ENCODE results near the gene DMPK. TPM values are rescaled to one million over a fixed set of nuclear protein-coding genes. Genes with fewer than 3 reads are reported as not detected.
A peak's percentile ranks its signal among the peaks of the same experiment; 100 is the strongest.

DMPK gene
- total RNA-seq, 2 experiments from 2014 or later: 14.9 to 34.7 TPM

DNA sequence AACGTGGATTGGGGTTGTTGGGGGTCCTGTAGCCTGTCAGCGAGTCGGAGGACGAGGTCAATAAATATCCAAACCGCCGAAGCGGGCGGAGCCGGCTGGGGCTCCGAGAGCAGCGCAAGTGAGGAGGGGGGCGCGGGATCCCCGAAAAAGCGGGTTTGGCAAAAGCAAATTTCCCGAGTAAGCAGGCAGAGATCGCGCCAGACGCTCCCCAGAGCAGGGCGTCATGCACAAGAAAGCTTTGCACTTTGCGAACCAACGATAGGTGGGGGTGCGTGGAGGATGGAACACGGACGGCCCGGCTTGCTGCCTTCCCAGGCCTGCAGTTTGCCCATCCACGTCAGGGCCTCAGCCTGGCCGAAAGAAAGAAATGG, 12.5 kb downstream of the DMPK start:
- peak; percentile 70 for DNase-seq (ENCODE audit: low spot score)
- intact Hi-C loops (cut with micrococcal nuclease; ENCODE audit: unreplicated experiment): loop anchor here (1.0 to 5.0 kb wide), 4 partner anchors 9 to 78 kb away; partner anchors contain the start of genes QPCTL and SNRPD2
- Histone ChIP-seq H3K9me3 (ENCODE audit: low read length) (no peaks in the 10 kb centered on the region), H3K9me2 (ENCODE audit: insufficient read depth, low read length) (no peaks in the 10 kb centered on the region), H3K36me3 (ENCODE audit: insufficient read depth, low read length) (no peaks in the 10 kb centered on the region), H3K4me3 (ENCODE audit: low read depth, low read length, poor library complexity, severe bottlenecking) (peak overlapping the region; percentile 71), H3K4me1 (ENCODE audit: insufficient read depth, low read length, poor library complexity, severe bottlenecking) (peaks cover 33% of the 10 kb centered on the region), H3K4me2 (ENCODE audit: low read length) (peak overlapping the region; percentile 91), H3K79me2 (ENCODE audit: insufficient read depth, low read depth, low read length) (no peaks in the 10 kb centered on the region), H2AFZ (ENCODE audit: low read length) (peak overlapping the region; percentile 17; the same call in 1 of the 2 replicates), H4K20me1 (ENCODE audit: insufficient read depth, low read length) (no peaks in the 10 kb centered on the region), H3K27ac (ENCODE audit: low read depth, low read length, poor library complexity, severe bottlenecking) (peak overlapping the region; percentile 71)
- TF ChIP-seq, protein P1, sequence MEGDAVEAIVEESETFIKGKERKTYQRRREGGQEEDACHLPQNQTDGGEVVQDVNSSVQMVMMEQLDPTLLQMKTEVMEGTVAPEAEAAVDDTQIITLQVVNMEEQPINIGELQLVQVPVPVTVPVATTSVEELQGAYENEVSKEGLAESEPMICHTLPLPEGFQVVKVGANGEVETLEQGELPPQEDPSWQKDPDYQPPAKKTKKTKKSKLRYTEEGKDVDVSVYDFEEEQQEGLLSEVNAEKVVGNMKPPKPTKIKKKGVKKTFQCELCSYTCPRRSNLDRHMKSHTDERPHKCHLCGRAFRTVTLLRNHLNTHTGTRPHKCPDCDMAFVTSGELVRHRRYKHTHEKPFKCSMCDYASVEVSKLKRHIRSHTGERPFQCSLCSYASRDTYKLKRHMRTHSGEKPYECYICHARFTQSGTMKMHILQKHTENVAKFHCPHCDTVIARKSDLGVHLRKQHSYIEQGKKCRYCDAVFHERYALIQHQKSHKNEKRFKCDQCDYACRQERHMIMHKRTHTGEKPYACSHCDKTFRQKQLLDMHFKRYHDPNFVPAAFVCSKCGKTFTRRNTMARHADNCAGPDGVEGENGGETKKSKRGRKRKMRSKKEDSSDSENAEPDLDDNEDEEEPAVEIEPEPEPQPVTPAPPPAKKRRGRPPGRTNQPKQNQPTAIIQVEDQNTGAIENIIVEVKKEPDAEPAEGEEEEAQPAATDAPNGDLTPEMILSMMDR (conservative IDR thresholded peaks at IDR 0.05; ENCODE audit: low read length): no peak
- no peak for TF ChIP-seq EZH2phosphoT487 (IDR thresholded peaks at IDR 0.05; ENCODE audit: borderline replicate concordance, low read depth, low read length)
- BruUV-seq (replicated peaks): no TSS peak
- POLR2A ChIA-PET: interaction anchor here (0.7 to 1.3 kb wide), 5 partner anchors 49 to 194 kb away, joined by 3 to 4 read pairs (median 4); partner anchors contain the start of gene SYMPK
- CTCF ChIA-PET (ENCODE audit: unreplicated experiment): interaction anchor here (0.6 to 1.3 kb wide), 4 partner anchors 30 to 434 kb away, joined by 3 to 5 read pairs (median 4); no protein-coding TSS in a partner anchor

DNA sequence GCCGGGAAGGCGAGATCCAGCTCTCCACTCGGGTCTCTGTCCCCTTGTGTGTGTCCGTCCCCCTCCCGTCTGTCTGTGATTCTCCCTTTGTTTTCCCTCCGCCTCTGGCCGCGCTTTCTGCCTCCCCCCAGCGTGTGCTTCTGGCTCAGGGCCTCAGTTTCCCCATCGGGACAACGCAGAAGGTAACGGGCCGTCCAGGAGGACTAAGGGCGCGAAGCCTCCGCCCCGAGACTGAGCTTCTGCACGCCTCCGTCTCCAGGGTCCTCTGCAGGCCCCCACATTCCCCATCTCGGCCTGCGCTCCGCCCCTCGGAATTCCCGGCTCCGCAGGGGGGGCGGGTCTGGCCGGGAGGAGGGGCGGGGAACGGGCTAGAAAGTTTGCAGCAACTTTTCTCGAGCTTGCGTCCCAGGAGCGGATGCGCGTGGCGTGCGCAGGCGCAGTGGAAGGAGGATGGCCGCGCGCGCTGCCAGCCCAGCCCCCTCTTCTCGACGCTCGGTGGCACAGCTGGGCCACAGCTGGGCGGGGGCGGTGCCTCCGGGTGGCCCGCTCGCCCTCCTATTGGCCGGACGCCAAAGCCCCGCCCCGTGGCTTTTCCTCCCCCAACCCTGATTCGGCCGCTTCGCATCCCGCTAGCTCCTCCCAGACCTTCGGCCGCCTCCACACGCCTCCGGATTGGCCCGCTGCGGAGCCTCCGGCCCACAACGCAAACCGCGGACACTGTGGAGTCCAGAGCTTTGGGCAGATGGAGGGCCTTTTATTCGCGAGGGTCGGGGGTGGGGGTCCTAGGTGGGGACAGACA, 13.1 kb downstream of the DMPK start, which contains the start of gene SIX5:
Gene SIX5 (minus strand): TSS at position 269 of the 799 bp plus-strand sequence. CDS start 408 bp downstream, outside the sequence.
- ChIA-PET POLR2A (interaction anchor here (0.5 to 1.3 kb wide), 8 partner anchors 34 to 206 kb away, joined by 3 to 4 read pairs (median 3); partner anchors contain the start of gene SYMPK), CTCF (ENCODE audit: unreplicated experiment) (interaction anchor here (0.6 to 1.3 kb wide), 5 partner anchors 10 to 435 kb away, joined by 3 to 5 read pairs (median 3); no protein-coding TSS in a partner anchor)
- Histone ChIP-seq H3K9me3 (ENCODE audit: low read length) (no peaks in the 10 kb centered on the region), H3K4me2 (ENCODE audit: low read length) (peak within 1 kb of the TSS; percentile 100), H3K36me3 (ENCODE audit: insufficient read depth, low read length) (no peaks in the 10 kb centered on the region), H3K79me2 (ENCODE audit: insufficient read depth, low read depth, low read length) (no peaks in the 10 kb centered on the region), H3K9me2 (ENCODE audit: insufficient read depth, low read length) (no peaks in the 10 kb centered on the region), H2AFZ (ENCODE audit: low read length) (peak within 1 kb of the TSS; percentile 87), H3K27ac (ENCODE audit: low read depth, low read length, poor library complexity, severe bottlenecking) (peak within 1 kb of the TSS; percentile 71), H3K4me3 (ENCODE audit: low read depth, low read length, poor library complexity, severe bottlenecking) (peak within 1 kb of the TSS; percentile 93), H4K20me1 (ENCODE audit: insufficient read depth, low read length) (no peaks in the 10 kb centered on the region), H3K4me1 (ENCODE audit: insufficient read depth, low read length, poor library complexity, severe bottlenecking) (peaks cover 33% of the 10 kb centered on the region)
- peak; percentile 99 for DNase-seq (ENCODE audit: low spot score)
- no TSS peak for BruUV-seq (replicated peaks)
- no peak for TF ChIP-seq EZH2phosphoT487 (IDR thresholded peaks at IDR 0.05; ENCODE audit: borderline replicate concordance, low read depth, low read length)
- TF ChIP-seq, protein P1 (conservative IDR thresholded peaks at IDR 0.05; ENCODE audit: low read length): no peak
- intact Hi-C loops (cut with micrococcal nuclease; ENCODE audit: unreplicated experiment): loop anchor here (1.0 kb wide), 1 partner anchor 63 kb away; no protein-coding TSS in a partner anchor
